Liver (tissue), 3 donors: ENCODE measurements around the gene GSK3B.

Experiments
- GABPA ChIP-seq, 2 donors: IDR thresholded peaks in 1 of 2; conservative IDR thresholded peaks in 1 of 2; 2 replicates each; pipeline ENCODE4 v1.6.1; 2016; ENCODE audit warnings: antibody characterized with exemption in 2 of 2, mild to moderate bottlenecking in 1 of 2, moderate library complexity in 1 of 2
- YY1 ChIP-seq: IDR thresholded peaks from 2 replicates; pipeline ENCODE4 v1.6.1; 2016; ENCODE audit warnings: antibody characterized with exemption, mild to moderate bottlenecking
- TF ChIP-seq, protein P1 (sequence below): IDR thresholded peaks from 2 replicates; pipeline ENCODE4 v1.6.1; 2016; ENCODE audit warnings: antibody characterized with exemption, mild to moderate bottlenecking
- TF ChIP-seq, protein P2 (sequence below): fragments of 150-350 bp; IDR thresholded peaks from 2 replicates; pipeline ENCODE4 v1.5.1; 2017; ENCODE audit warnings: improper control_type of control experiment, low read depth, low read length; ENCODE audit not compliant: missing input control
- donor health status: healthy.
- donor health status: healthy.

DNA sequence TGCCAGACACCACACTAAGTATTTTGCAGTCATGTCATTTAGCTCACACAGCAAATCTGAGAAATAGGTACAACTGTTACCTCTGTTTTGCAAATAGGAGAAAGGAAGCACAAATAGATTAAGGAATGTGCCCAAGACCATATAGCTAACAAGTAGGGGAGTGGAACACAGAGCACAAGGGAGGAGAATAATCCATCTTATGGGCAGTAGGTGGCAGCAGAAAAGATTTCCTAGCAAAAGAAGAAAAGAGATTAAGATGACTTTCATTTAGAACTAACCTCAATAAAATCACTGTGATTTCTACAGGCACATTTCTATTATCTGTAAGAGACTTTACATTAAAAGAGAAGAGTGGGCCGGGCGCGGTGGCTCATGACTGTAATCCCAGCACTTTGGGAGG, 263.2 kb downstream of the GSK3B start:
- TF ChIP-seq, protein P1, sequence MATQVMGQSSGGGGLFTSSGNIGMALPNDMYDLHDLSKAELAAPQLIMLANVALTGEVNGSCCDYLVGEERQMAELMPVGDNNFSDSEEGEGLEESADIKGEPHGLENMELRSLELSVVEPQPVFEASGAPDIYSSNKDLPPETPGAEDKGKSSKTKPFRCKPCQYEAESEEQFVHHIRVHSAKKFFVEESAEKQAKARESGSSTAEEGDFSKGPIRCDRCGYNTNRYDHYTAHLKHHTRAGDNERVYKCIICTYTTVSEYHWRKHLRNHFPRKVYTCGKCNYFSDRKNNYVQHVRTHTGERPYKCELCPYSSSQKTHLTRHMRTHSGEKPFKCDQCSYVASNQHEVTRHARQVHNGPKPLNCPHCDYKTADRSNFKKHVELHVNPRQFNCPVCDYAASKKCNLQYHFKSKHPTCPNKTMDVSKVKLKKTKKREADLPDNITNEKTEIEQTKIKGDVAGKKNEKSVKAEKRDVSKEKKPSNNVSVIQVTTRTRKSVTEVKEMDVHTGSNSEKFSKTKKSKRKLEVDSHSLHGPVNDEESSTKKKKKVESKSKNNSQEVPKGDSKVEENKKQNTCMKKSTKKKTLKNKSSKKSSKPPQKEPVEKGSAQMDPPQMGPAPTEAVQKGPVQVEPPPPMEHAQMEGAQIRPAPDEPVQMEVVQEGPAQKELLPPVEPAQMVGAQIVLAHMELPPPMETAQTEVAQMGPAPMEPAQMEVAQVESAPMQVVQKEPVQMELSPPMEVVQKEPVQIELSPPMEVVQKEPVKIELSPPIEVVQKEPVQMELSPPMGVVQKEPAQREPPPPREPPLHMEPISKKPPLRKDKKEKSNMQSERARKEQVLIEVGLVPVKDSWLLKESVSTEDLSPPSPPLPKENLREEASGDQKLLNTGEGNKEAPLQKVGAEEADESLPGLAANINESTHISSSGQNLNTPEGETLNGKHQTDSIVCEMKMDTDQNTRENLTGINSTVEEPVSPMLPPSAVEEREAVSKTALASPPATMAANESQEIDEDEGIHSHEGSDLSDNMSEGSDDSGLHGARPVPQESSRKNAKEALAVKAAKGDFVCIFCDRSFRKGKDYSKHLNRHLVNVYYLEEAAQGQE = no peak
- TF ChIP-seq GABPA (IDR thresholded peaks at IDR 0.05 in 1 of 2, conservative IDR thresholded peaks at IDR 0.05 in 1 of 2) (no peak), YY1 (no peak)
- TF ChIP-seq, protein P2, sequence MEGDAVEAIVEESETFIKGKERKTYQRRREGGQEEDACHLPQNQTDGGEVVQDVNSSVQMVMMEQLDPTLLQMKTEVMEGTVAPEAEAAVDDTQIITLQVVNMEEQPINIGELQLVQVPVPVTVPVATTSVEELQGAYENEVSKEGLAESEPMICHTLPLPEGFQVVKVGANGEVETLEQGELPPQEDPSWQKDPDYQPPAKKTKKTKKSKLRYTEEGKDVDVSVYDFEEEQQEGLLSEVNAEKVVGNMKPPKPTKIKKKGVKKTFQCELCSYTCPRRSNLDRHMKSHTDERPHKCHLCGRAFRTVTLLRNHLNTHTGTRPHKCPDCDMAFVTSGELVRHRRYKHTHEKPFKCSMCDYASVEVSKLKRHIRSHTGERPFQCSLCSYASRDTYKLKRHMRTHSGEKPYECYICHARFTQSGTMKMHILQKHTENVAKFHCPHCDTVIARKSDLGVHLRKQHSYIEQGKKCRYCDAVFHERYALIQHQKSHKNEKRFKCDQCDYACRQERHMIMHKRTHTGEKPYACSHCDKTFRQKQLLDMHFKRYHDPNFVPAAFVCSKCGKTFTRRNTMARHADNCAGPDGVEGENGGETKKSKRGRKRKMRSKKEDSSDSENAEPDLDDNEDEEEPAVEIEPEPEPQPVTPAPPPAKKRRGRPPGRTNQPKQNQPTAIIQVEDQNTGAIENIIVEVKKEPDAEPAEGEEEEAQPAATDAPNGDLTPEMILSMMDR = no peak
